H9 (cell line): ENCODE data around the gene SNX30. TPM values are rescaled to one million over a fixed set of nuclear protein-coding genes. Genes with fewer than 3 reads are reported as not detected.

ENCODE experiments used
- DNase-seq: peaks from one replicate; pipeline ENCODE4 v3.0.0-alpha.2; 2017
- H2AFZ ChIP-seq: one replicate; pipeline ENCODE4 v1.6.1; 2013; ENCODE audit warnings: mild to moderate bottlenecking, low read length, control low read depth, moderate library complexity
- H2AK5ac ChIP-seq: 2 replicates; pipeline ENCODE4 v1.6.1; 2013; ENCODE audit warnings: low read length, control low read depth, mixed read lengths; ENCODE audit not compliant: insufficient read length
- H2BK120ac ChIP-seq: one replicate; pipeline ENCODE4 v1.6.1; 2013; ENCODE audit warnings: low read depth, mild to moderate bottlenecking, low read length, control low read depth, inconsistent platforms; ENCODE audit not compliant: poor library complexity, severe bottlenecking
- H2BK12ac ChIP-seq: 2 replicates; pipeline ENCODE4 v1.6.1; 2013; ENCODE audit warnings: low read length, control low read depth, mixed read lengths, low read depth; ENCODE audit not compliant: insufficient read length
- H2BK15ac ChIP-seq: 2 replicates; pipeline ENCODE4 v1.6.1; 2013; ENCODE audit warnings: low read depth, low read length, control low read depth
- H2BK20ac ChIP-seq: one replicate; pipeline ENCODE4 v1.6.1; 2013; ENCODE audit warnings: low read depth, mild to moderate bottlenecking, low read length, control low read depth, inconsistent platforms; ENCODE audit not compliant: poor library complexity, severe bottlenecking
- H2BK5ac ChIP-seq: 2 replicates; pipeline ENCODE4 v1.6.1; 2013; ENCODE audit warnings: low read length, control low read depth, mixed read lengths; ENCODE audit not compliant: insufficient read length
- H3K14ac ChIP-seq: 2 replicates; pipeline ENCODE4 v1.6.1; 2013; ENCODE audit warnings: low read length, control low read depth; ENCODE audit not compliant: insufficient read depth
- H3K18ac ChIP-seq: 2 replicates; pipeline ENCODE4 v1.6.1; 2013; ENCODE audit warnings: low read depth, mild to moderate bottlenecking, mixed read lengths, low read length, control low read depth; ENCODE audit not compliant: insufficient read length
- H3K23ac ChIP-seq: 2 replicates; pipeline ENCODE4 v1.6.1; 2013; ENCODE audit warnings: low read length, control low read depth, mixed read lengths, low read depth; ENCODE audit not compliant: insufficient read length
- H3K23me2 ChIP-seq: 2 replicates; pipeline ENCODE4 v1.6.1; 2013; ENCODE audit warnings: low read depth, mild to moderate bottlenecking, mixed read lengths, low read length, control low read depth; ENCODE audit not compliant: insufficient read length, poor library complexity, severe bottlenecking
- H3K27ac ChIP-seq: 2 replicates; pipeline ENCODE4 v1.5.1; 2013; ENCODE audit warnings: low read length, control low read depth, mixed read lengths, low read depth; ENCODE audit not compliant: insufficient read length
- H3K27me3 ChIP-seq: 2 replicates; pipeline ENCODE4 v1.6.1; 2013; ENCODE audit warnings: low read length, control low read depth, inconsistent platforms; ENCODE audit not compliant: insufficient read depth
- H3K4ac ChIP-seq: 2 replicates; pipeline ENCODE4 v1.6.1; 2013; ENCODE audit warnings: low read depth, mild to moderate bottlenecking, control low read depth, inconsistent platforms, low read length, moderate library complexity
- H3K4me1 ChIP-seq: 2 replicates; pipeline ENCODE4 v1.6.1; 2013; ENCODE audit warnings: low read length, control low read depth, inconsistent platforms; ENCODE audit not compliant: insufficient read depth
- H3K4me2 ChIP-seq: 2 replicates; pipeline ENCODE4 v1.6.1; 2013; ENCODE audit warnings: low read length, control low read depth, mixed read lengths; ENCODE audit not compliant: insufficient read length, insufficient read depth
- H3K56ac ChIP-seq: 2 replicates; pipeline ENCODE4 v1.6.1; 2013; ENCODE audit warnings: low read depth, mild to moderate bottlenecking, mixed read lengths, low read length, control low read depth; ENCODE audit not compliant: insufficient read length
- H3K79me1 ChIP-seq: 2 replicates; pipeline ENCODE4 v1.6.1; 2013; ENCODE audit warnings: low read depth, mild to moderate bottlenecking, moderate library complexity, low read length, control low read depth, inconsistent platforms; ENCODE audit not compliant: insufficient read depth, poor library complexity, severe bottlenecking
- H3K79me2 ChIP-seq: 2 replicates; pipeline ENCODE4 v1.6.1; 2013; ENCODE audit warnings: low read length, control low read depth, inconsistent platforms; ENCODE audit not compliant: insufficient read depth
- H3K9ac ChIP-seq: 2 replicates; pipeline ENCODE4 v1.6.1; 2013; ENCODE audit warnings: low read length, control low read depth, mixed read lengths; ENCODE audit not compliant: insufficient read length; ENCODE audit errors: extremely low read depth
- H3K9me3 ChIP-seq: one replicate; pipeline ENCODE4 v1.6.1; 2013; ENCODE audit warnings: low read depth, low read length, inconsistent platforms; ENCODE audit not compliant: control insufficient read depth
- H3T11ph ChIP-seq: one replicate; pipeline ENCODE4 v1.6.1; 2013; ENCODE audit warnings: mild to moderate bottlenecking, low read length, control low read depth, inconsistent platforms
- H4K20me1 ChIP-seq: one replicate; pipeline ENCODE4 v1.6.1; 2013; ENCODE audit not compliant: control insufficient read depth, insufficient read length, insufficient read depth
- H4K5ac ChIP-seq: 2 replicates; pipeline ENCODE4 v1.6.1; 2013; ENCODE audit warnings: low read depth, mild to moderate bottlenecking, mixed read lengths, low read length, control low read depth; ENCODE audit not compliant: insufficient read length
- H4K8ac ChIP-seq: replicated peaks from 2 replicates; pipeline ENCODE4 v1.6.1; 2013; ENCODE audit warnings: low read length, control low read depth, mixed read lengths, low read depth; ENCODE audit not compliant: insufficient read length
- H4K91ac ChIP-seq: 2 replicates; pipeline ENCODE4 v1.6.1; 2013; ENCODE audit warnings: low read depth, mild to moderate bottlenecking, moderate library complexity, mixed read lengths, low read length, control low read depth; ENCODE audit not compliant: insufficient read length
- H3K27ac Mint-ChIP-seq, 3 experiments: 2 replicates in 2 of 3; 3 replicates in 1 of 3; pipeline ENCODE4 v1.8.0; 2020 to 2021; ENCODE audit warnings: mixed read lengths in 3 of 3, mild to moderate bottlenecking in 1 of 3, moderate library complexity in 1 of 3
- H3K27me3 Mint-ChIP-seq: 2 replicates; pipeline ENCODE4 v1.8.0; 2021; ENCODE audit warnings: low read depth, mild to moderate bottlenecking, moderate library complexity, mixed read lengths
- H3K36me3 Mint-ChIP-seq, 3 experiments: 2 replicates in 2 of 3; 3 replicates in 1 of 3; pipeline ENCODE4 v1.8.0; 2020 to 2021; ENCODE audit warnings: low read depth in 3 of 3, mixed read lengths in 3 of 3; ENCODE audit not compliant: insufficient read depth in 1 of 3
- H3K4me1 Mint-ChIP-seq, 2 experiments: 2 replicates each; pipeline ENCODE4 v1.8.0; 2020; ENCODE audit warnings: mixed read lengths in 2 of 2
- H3K4me3 Mint-ChIP-seq, 2 experiments: 2 replicates in 1 of 2; 3 replicates in 1 of 2; pipeline ENCODE4 v1.8.0; 2020 to 2021; ENCODE audit warnings: mild to moderate bottlenecking in 2 of 2, mixed read lengths in 2 of 2, moderate library complexity in 1 of 2
- H3K9me3 Mint-ChIP-seq, 2 experiments: 2 replicates in 1 of 2; 3 replicates in 1 of 2; pipeline ENCODE4 v1.8.0; 2020; ENCODE audit warnings: mild to moderate bottlenecking in 2 of 2, mixed read lengths in 2 of 2, moderate library complexity in 1 of 2
- CTCF ChIP-seq: fragments of 200-600 bp; sonication (generic); conservative IDR thresholded peaks from 3 replicates; pipeline ENCODE4 v1.8.0; 2021; ENCODE audit warnings: antibody characterized with exemption, mild to moderate bottlenecking
- WGBS: extraction: QIAGEN DNeasy Blood & Tissue Kit; methylation state at CpG from one replicate; pipeline ENCODE4 v1.1.7; 2013; ENCODE audit warnings: missing lambda C conversion rate, low lambda C conversion rate, mixed read lengths; ENCODE audit not compliant: insufficient read length; ENCODE audit errors: extremely low coverage; 5-methylcytosine and 5-hydroxymethylcytosine counted together
- total RNA-seq: library from RNA; stranded (reverse); gene quantifications from 2 replicates; pipeline ENCODE4 v1.2.1, GENCODE V29; 2021

Gene SNX30
- total RNA-seq, 1 experiment from 2014 or later = 10.3 TPM

DNA sequence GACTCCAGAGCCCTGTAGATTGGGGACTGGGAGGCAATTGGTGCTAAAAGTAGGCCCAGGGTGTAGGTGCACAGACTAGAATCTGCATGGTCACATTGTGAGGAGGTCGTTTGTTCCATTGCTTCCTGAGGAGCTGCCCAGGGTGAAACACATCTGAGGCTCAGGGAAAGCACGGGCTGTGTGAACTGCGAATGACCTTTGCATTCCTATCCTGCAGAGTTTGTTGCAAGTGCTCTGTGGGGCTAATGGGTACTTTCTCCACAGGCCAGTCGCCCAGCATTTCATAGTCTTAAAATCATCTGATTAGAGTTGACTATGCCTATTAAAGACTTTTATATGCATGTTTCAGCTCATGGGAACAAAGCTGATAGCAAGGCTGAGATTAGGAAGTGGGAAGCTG, 154.5 kb downstream of the SNX30 start:
- Histone ChIP-seq H3K4me1 (no peaks in the 10 kb centered on the region), H3K27ac (no peak overlapping the region), H4K5ac (no peak overlapping the region), H3K23ac (no peak overlapping the region), H3K27me3 (no peaks in the 10 kb centered on the region), H2BK20ac (no peak overlapping the region), H2BK12ac (no peak overlapping the region), H2BK15ac (no peak overlapping the region), H4K8ac (no peak overlapping the region), H3K56ac (no peak overlapping the region), H3T11ph (no peak overlapping the region), H2BK5ac (no peak overlapping the region), H3K9me3 (no peaks in the 10 kb centered on the region), H3K9ac (no peak overlapping the region), H3K4ac (no peak overlapping the region), H3K14ac (no peak overlapping the region), H3K79me1 (no peaks in the 10 kb centered on the region), H2AK5ac (no peak overlapping the region), H2AFZ (no peak overlapping the region), H3K4me2 (no peak overlapping the region), H3K79me2 (no peaks in the 10 kb centered on the region), H3K23me2 (no peaks in the 10 kb centered on the region), H2BK120ac (no peak overlapping the region), H3K18ac (no peak overlapping the region), H4K91ac (no peak overlapping the region), H4K20me1 (no peaks in the 10 kb centered on the region)
- H3K36me3 Mint-ChIP-seq = peaks cover 0 to 7% (median 0%) of the 10 kb centered on the region in 3 experiments; a peak in 2 of 7 replicates
- H3K27ac Mint-ChIP-seq = no peak overlapping the region
- no CpG with 5 or more reads among the region's 4 CpGs for WGBS
- no peak for TF ChIP-seq CTCF
- no peak for DNase-seq
- H3K4me3 Mint-ChIP-seq = no peak overlapping the region
- 0 out of 4 replicates have a peak, but pooled peaks cover 0 to 2% of the 10 kb centered on the region in 2 experiments for H3K4me1 Mint-ChIP-seq
- peaks cover 0 to under 1% of the 10 kb centered on the region in 2 experiments; a peak in 1 of 5 replicates for H3K9me3 Mint-ChIP-seq
- H3K27me3 Mint-ChIP-seq = peaks cover 24% of the 10 kb centered on the region
